Right atrium auricular region (tissue), 2 donors: ENCODE measurements around the gene RXRG. TPM values are rescaled to one million over a fixed set of nuclear protein-coding genes. Genes with fewer than 3 reads are reported as not detected.

Source experiments
- DNase-seq: peaks from one replicate; pipeline ENCODE4 v3.0.0-alpha.2; 2019; ENCODE audit warnings: low spot score
- H3K27ac ChIP-seq, 2 donors: fragments of 200-600 bp; sonication (generic); 1 replicate in 1 of 2; 2 replicates in 1 of 2; pipeline ENCODE4 v1.5.1; 2016 to 2019
- H3K27me3 ChIP-seq, 2 donors: fragments of 200-600 bp; sonication (generic); one replicate each; pipeline versions ENCODE4 v1.5.1 to v1.6.0; 2017 to 2019
- H3K36me3 ChIP-seq: fragments of 200-600 bp; sonication (generic); one replicate; pipeline ENCODE4 v1.5.1; 2016
- H3K4me1 ChIP-seq, 2 donors: fragments of 200-600 bp; sonication (generic); one replicate each; pipeline versions ENCODE4 v1.5.1 to v1.6.0; 2017 to 2019
- H3K4me3 ChIP-seq, 2 donors: fragments of 200-600 bp; sonication (generic); 1 replicate in 1 of 2; 2 replicates in 1 of 2; pipeline ENCODE4 v1.5.1; 2017 to 2019; ENCODE audit warnings: mild to moderate bottlenecking in 1 of 2, moderate library complexity in 1 of 2
- H3K9me3 ChIP-seq, 2 donors: fragments of 200-600 bp; sonication (generic); one replicate each; pipeline ENCODE4 v1.5.1; 2019
- CTCF ChIP-seq, 2 donors: fragments of 200-600 bp; sonication (generic); IDR thresholded peaks; one replicate each; pipeline ENCODE4 v1.5.1; 2019; ENCODE audit warnings: antibody characterized with exemption in 2 of 2
- total RNA-seq, 2 donors: library from RNA; depleted of rRNA; stranded (reverse); fragments of >200 nt; gene quantifications; one replicate each; pipeline ENCODE4 v1.1.0, GENCODE V29; 2016

Gene RXRG
- total RNA-seq, 2 donors from 2014 or later: 1.2 to 3.3 TPM

GRCh38 chr1:165449131-165449530, 4.2 kb upstream of the RXRG start:
- TF ChIP-seq CTCF (IDR thresholded peaks at IDR 0.05): no peak
- H3K4me1 ChIP-seq: peaks cover 0 to 13% of the 10 kb centered on the region in 2 donors
- DNase-seq: no peak
- no peak overlapping the region for H3K27ac ChIP-seq
- no peaks in the 10 kb centered on the region for H3K9me3 ChIP-seq
- no peak overlapping the region for H3K4me3 ChIP-seq
- no peaks in the 10 kb centered on the region for H3K27me3 ChIP-seq
- H3K36me3 ChIP-seq: no peaks in the 10 kb centered on the region

GRCh38 chr1:165445388-165445787, 462 bp upstream of the RXRG start:
- H3K4me1 ChIP-seq: peaks cover 0 to 23% of the 10 kb centered on the region in 2 donors
- no peak for TF ChIP-seq CTCF (IDR thresholded peaks at IDR 0.05)
- no peaks in the 10 kb centered on the region for H3K27me3 ChIP-seq
- no peaks in the 10 kb centered on the region for H3K36me3 ChIP-seq
- peak overlapping the region; percentile 37 to 40 for H3K4me3 ChIP-seq
- peak overlapping the region in 1 of 2 donors; percentile 8 for H3K27ac ChIP-seq
- DNase-seq: no peak
- no peaks in the 10 kb centered on the region for H3K9me3 ChIP-seq

- Histone ChIP-seq H3K4me1 (peaks cover 0 to 23% of the 10 kb centered on the region in 2 donors), H3K27ac (peak overlapping the region in 1 of 2 donors; percentile 9), H3K27me3 (no peaks in the 10 kb centered on the region), H3K9me3 (no peaks in the 10 kb centered on the region), H3K4me3 (peak overlapping the region; percentile 37 to 40), H3K36me3 (no peaks in the 10 kb centered on the region)
- peak; percentile 62 for DNase-seq
- TF ChIP-seq CTCF (IDR thresholded peaks at IDR 0.05): no peak
Measured at GRCh38 chr1:165443539-165444311, 1.2 kb downstream of the RXRG start.

GRCh38 chr1:165442653-165443052, 2.3 kb downstream of the RXRG start:
- no peaks in the 10 kb centered on the region for H3K27me3 ChIP-seq
- DNase-seq: no peak
- no peak for TF ChIP-seq CTCF (IDR thresholded peaks at IDR 0.05)
- no peak overlapping the region for H3K4me3 ChIP-seq
- no peak overlapping the region for H3K27ac ChIP-seq
- H3K36me3 ChIP-seq: no peaks in the 10 kb centered on the region
- peaks cover 0 to 23% of the 10 kb centered on the region in 2 donors for H3K4me1 ChIP-seq
- no peaks in the 10 kb centered on the region for H3K9me3 ChIP-seq

GRCh38 chr1:165442053-165442452, 2.9 kb downstream of the RXRG start:
- no peak for DNase-seq
- Histone ChIP-seq H3K9me3 (no peaks in the 10 kb centered on the region), H3K36me3 (no peaks in the 10 kb centered on the region), H3K27ac (no peak overlapping the region), H3K4me1 (peaks cover 0 to 23% of the 10 kb centered on the region in 2 donors), H3K4me3 (no peak overlapping the region), H3K27me3 (no peaks in the 10 kb centered on the region)
- no peak for TF ChIP-seq CTCF (IDR thresholded peaks at IDR 0.05)
